ENCODE results near the gene SEMA5A. TPM values are rescaled to one million over a fixed set of nuclear protein-coding genes. Genes with fewer than 3 reads are reported as not detected.

The SEMA5A gene
- total RNA-seq, 4 donors from 2014 or later = 2.4 to 129 (median 10.0) TPM

GRCh38 chr5:9391080-9391479 is 154.8 kb downstream of the SEMA5A start:
- TF ChIP-seq POLR2A (IDR thresholded peaks at IDR 0.05) = no peak
- no peak for TF ChIP-seq CTCF (IDR thresholded peaks at IDR 0.05)
- Histone ChIP-seq H3K4me3 (no peak overlapping the region), H3K36me3 (no peaks in the 10 kb centered on the region), H3K9me3 (no peaks in the 10 kb centered on the region), H3K27ac (no peak overlapping the region), H3K27me3 (no peaks in the 10 kb centered on the region), H3K4me1 (no peaks in the 10 kb centered on the region)
- intact Hi-C loops (cut with DNase I; ENCODE audit: low total_unique reads) = no loop called here
- DNase-seq = no peak

- no peaks in the 10 kb centered on the region for H3K36me3 ChIP-seq
- H3K4me3 ChIP-seq = no peak overlapping the region
- H3K9me3 ChIP-seq = no peaks in the 10 kb centered on the region
- no peaks in the 10 kb centered on the region for H3K27me3 ChIP-seq
- TF ChIP-seq CTCF (IDR thresholded peaks at IDR 0.05) (no peak), POLR2A (IDR thresholded peaks at IDR 0.05) (no peak)
- no peak overlapping the region for H3K27ac ChIP-seq
- DNase-seq = no peak
- H3K4me1 ChIP-seq = no peaks in the 10 kb centered on the region
- intact Hi-C loops (cut with DNase I; ENCODE audit: low total_unique reads) = no loop called here
These were observed 155.8 kb downstream of the SEMA5A start for GRCh38 chr5:9390113-9390512.

DNA sequence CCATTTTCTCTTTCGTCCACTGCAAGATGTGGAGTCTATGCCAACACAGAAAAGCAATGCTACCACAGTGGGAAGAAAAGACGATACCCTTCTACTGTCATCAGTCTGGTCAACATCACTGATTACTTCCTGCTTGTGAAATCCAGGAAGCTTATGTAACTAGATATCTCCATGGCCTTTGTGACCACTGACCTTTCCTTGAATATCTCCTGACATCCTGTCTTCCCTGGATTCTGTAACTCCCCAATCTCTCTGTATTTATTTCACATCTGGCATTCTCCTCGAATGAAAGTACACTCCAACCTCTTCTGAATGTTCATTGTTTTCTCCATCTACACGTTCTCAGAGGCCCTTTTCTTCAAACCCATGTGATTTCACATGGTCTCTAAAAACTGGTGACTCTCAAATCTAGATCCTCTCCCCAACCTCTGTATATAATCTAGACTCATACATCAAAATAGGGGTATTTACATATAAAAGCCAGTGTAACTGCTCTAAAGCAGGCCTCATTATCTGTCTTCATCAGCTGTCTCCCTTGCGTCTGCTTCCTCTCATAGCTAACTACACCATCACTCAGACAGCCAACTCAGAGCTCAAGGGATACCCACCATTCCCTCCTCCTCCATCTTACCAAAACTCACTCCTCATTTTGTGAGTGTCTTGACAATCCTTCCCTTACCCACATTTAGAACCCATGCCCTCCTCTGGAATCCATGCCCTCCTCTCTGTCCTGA is 156.8 kb downstream of the SEMA5A start:
- DNase-seq = no peak
- Histone ChIP-seq H3K4me1 (no peaks in the 10 kb centered on the region), H3K27me3 (no peaks in the 10 kb centered on the region), H3K4me3 (no peak overlapping the region), H3K36me3 (no peaks in the 10 kb centered on the region), H3K27ac (no peak overlapping the region), H3K9me3 (no peaks in the 10 kb centered on the region)
- no peak for TF ChIP-seq CTCF (IDR thresholded peaks at IDR 0.05)
- no peak for TF ChIP-seq POLR2A (IDR thresholded peaks at IDR 0.05)
- intact Hi-C loops (cut with DNase I; ENCODE audit: low total_unique reads) = no loop called here

DNA sequence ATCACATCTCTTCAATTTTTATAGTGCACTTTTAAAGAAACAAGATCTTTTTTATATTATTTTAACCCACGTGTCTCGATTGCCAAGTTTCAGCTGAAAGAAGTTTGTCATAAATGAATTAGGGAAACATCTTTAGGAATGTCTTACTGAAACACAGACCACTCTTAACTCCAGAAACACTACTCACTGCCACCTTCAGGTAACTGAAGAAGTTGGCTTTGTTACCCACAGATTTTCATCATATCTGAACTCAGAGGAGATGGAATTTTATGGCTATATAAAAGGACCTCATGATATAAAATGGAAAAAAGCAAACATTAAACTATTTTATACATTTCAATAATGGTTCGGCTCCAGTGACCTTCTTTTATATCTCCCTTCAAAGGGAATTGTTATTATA is 158.0 kb downstream of the SEMA5A start:
- TF ChIP-seq POLR2A (IDR thresholded peaks at IDR 0.05) (no peak), CTCF (IDR thresholded peaks at IDR 0.05) (no peak)
- Histone ChIP-seq H3K27ac (no peak overlapping the region), H3K4me3 (no peak overlapping the region), H3K27me3 (no peaks in the 10 kb centered on the region), H3K4me1 (no peaks in the 10 kb centered on the region), H3K36me3 (no peaks in the 10 kb centered on the region), H3K9me3 (no peaks in the 10 kb centered on the region)
- DNase-seq = no peak
- intact Hi-C loops (cut with DNase I; ENCODE audit: low total_unique reads) = no loop called here

DNA sequence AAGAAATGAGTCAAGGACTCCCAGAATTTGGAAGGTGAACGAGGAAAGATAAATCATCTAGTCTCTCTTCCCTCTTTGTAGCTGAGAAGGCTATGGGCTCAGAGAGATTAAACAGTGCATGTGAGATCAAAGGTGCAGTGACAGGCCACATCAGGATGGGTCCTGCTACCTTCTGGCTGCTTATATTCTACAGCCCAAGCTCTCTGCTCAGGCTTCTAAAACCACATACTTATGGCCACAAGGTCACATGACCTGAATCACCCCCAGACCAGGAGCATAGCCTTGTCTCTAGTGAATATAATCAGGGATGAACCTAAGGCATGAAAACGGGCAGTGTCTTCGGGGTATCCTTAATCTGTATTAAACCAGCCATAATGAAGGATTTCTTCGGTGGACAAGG is 158.9 kb downstream of the SEMA5A start:
- intact Hi-C loops (cut with DNase I; ENCODE audit: low total_unique reads) = no loop called here
- Histone ChIP-seq H3K9me3 (no peaks in the 10 kb centered on the region), H3K36me3 (no peaks in the 10 kb centered on the region), H3K27me3 (no peaks in the 10 kb centered on the region), H3K4me3 (no peak overlapping the region), H3K4me1 (no peaks in the 10 kb centered on the region), H3K27ac (no peak overlapping the region)
- TF ChIP-seq POLR2A (IDR thresholded peaks at IDR 0.05) (no peak), CTCF (IDR thresholded peaks at IDR 0.05) (no peak)
- no peak for DNase-seq

All from uterus (tissue), 4 donors.